MM.1S (cell line): Measurements from ENCODE around the gene ARL3.

Experiments
- DNase-seq: peaks from one replicate; pipeline ENCODE4 v3.0.0-alpha.2; 2015
- H2AFZ ChIP-seq: fragments of 300-600 bp; sonication (generic); 2 replicates; pipeline ENCODE4 v1.6.0; 2016; ENCODE audit warnings: antibody characterized with exemption, low read length
- H3F3A ChIP-seq: fragments of 300-600 bp; sonication (generic); 2 replicates; pipeline ENCODE4 v1.6.1; 2016; ENCODE audit warnings: mild to moderate bottlenecking, antibody characterized with exemption, low read length, moderate library complexity, mixed read lengths; ENCODE audit not compliant: insufficient read depth
- H3K27ac ChIP-seq: fragments of 300-600 bp; sonication (generic); 2 replicates; pipeline ENCODE4 v1.5.1; 2016; ENCODE audit warnings: mild to moderate bottlenecking, low read length
- H3K27me3 ChIP-seq: fragments of 300-600 bp; sonication (generic); replicated peaks from 2 replicates; pipeline ENCODE4 v1.6.0; 2016; ENCODE audit warnings: low read length; ENCODE audit not compliant: insufficient read depth
- H3K36me3 ChIP-seq: fragments of 300-600 bp; sonication (generic); replicated peaks from 2 replicates; pipeline ENCODE4 v1.6.1; 2016; ENCODE audit warnings: mild to moderate bottlenecking, low read length, mixed read lengths; ENCODE audit not compliant: insufficient read depth
- H3K4me1 ChIP-seq: fragments of 300-600 bp; sonication (generic); 2 replicates; pipeline ENCODE4 v1.6.1; 2016; ENCODE audit warnings: low read length, mixed read lengths
- H3K4me2 ChIP-seq: fragments of 300-600 bp; sonication (generic); 2 replicates; pipeline ENCODE4 v1.6.0; 2016; ENCODE audit warnings: low read depth, low read length
- H3K4me3 ChIP-seq: fragments of 300-600 bp; sonication (generic); 2 replicates; pipeline ENCODE4 v1.5.1; 2016; ENCODE audit warnings: low read length, mixed read lengths
- H3K79me2 ChIP-seq: fragments of 300-600 bp; sonication (generic); 2 replicates; pipeline ENCODE4 v1.6.1; 2016; ENCODE audit warnings: mixed run types, low read length, mixed read lengths
- H3K9ac ChIP-seq: fragments of 300-600 bp; sonication (generic); 2 replicates; pipeline ENCODE4 v1.6.1; 2016; ENCODE audit warnings: low read length, mixed read lengths
- H3K9me2 ChIP-seq: fragments of 300-600 bp; sonication (generic); replicated peaks from 2 replicates; pipeline ENCODE4 v1.6.1; 2016; ENCODE audit warnings: mild to moderate bottlenecking, low read length, mixed read lengths; ENCODE audit not compliant: insufficient read depth
- H3K9me3 ChIP-seq: fragments of 300-600 bp; sonication (generic); replicated peaks from 2 replicates; pipeline ENCODE4 v1.6.1; 2016; ENCODE audit warnings: mild to moderate bottlenecking, low read length, mixed read lengths; ENCODE audit not compliant: insufficient read depth
- H4K20me1 ChIP-seq: fragments of 300-600 bp; sonication (generic); 2 replicates; pipeline ENCODE4 v1.6.1; 2016; ENCODE audit warnings: mild to moderate bottlenecking, low read length, moderate library complexity, mixed read lengths; ENCODE audit not compliant: insufficient read depth
- CTCF ChIP-seq: fragments of 300-600 bp; sonication (generic); IDR thresholded peaks from 2 replicates; pipeline ENCODE4 v1.5.1; 2016; ENCODE audit warnings: antibody characterized with exemption, low read length, mixed read lengths
- EZH2 ChIP-seq: fragments of 300-600 bp; sonication (generic); optimal IDR thresholded peaks from 2 replicates; pipeline ENCODE3; 2017; ENCODE audit warnings: low read depth, mild to moderate bottlenecking, antibody characterized with exemption, low read length, mixed read lengths
- EZH2phosphoT487 ChIP-seq: fragments of 300-600 bp; sonication (generic); IDR thresholded peaks from 2 replicates; pipeline ENCODE4 v1.6.1; 2018; ENCODE audit warnings: antibody characterized with exemption, low read length

Gene ARL3

GRCh38 chr10:102757323-102757722 lies 43.1 kb upstream of the ARL3 start:
- no peak overlapping the region for H3K9ac ChIP-seq
- H3K4me1 ChIP-seq = peaks cover 27% of the 10 kb centered on the region
- peaks cover 76% of the 10 kb centered on the region for H3K79me2 ChIP-seq
- H3K36me3 ChIP-seq = no peaks in the 10 kb centered on the region
- no peak overlapping the region for H3K4me2 ChIP-seq
- no peaks in the 10 kb centered on the region for H3K9me2 ChIP-seq
- DNase-seq = no peak
- H2AFZ ChIP-seq = no peak overlapping the region
- no peak overlapping the region for H3K27ac ChIP-seq
- H3K4me3 ChIP-seq = no peak overlapping the region
- H4K20me1 ChIP-seq = no peaks in the 10 kb centered on the region
- no peaks in the 10 kb centered on the region for H3K27me3 ChIP-seq
- no peaks in the 10 kb centered on the region for H3K9me3 ChIP-seq
- TF ChIP-seq EZH2phosphoT487 (no peak), EZH2 (no peak), CTCF (no peak)
- H3F3A ChIP-seq = no peaks in the 10 kb centered on the region

- Histone ChIP-seq H3K4me2 (peak overlapping the region; percentile 15; the same call in 1 of the 2 replicates), H4K20me1 (no peaks in the 10 kb centered on the region), H3K79me2 (peaks cover 70% of the 10 kb centered on the region)
These were observed 39.5 kb upstream of the ARL3 start for GRCh38 chr10:102753718-102754117.

DNA sequence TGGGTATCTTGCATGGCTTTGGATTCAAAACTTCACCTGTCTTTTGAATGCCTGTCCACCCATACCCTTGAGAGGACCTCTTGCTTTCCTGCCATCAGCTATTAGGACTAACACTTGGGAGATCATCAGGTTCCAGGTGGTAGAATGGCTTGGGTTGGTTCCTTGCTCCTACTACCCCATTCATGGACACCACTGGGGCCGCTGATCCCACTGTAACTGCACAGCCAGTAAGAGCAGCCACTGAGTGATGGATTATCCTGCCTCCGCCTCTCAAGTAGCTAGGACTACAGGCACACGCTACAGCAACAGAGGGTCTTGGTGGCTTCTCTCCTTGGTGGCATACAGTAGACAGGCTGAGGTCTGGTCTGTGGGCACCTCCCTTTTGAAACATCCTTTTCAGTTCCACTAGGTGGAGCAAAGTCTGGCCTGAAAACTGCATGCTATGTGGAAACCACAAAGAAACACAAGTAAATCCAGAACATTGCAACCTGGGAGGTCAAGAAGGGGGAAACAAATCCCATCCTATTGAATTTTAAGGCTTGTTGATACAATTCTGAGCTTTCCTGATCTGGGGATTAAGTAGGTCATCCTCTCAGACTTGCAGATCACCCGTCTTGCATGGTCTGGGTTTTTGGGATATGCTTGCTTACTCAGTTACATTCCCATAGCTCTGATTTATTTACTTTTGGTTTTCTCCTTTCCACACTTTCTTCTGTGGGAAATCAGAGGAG lies 38.9 kb upstream of the ARL3 start:
- no peak overlapping the region for H3K27ac ChIP-seq

More at GRCh38 chr10:102753718-102754117, 39.5 kb upstream of the ARL3 start:
- H3K9me3 ChIP-seq = no peaks in the 10 kb centered on the region
- TF ChIP-seq EZH2phosphoT487 = no peak
- no peak for TF ChIP-seq EZH2
- no peak for TF ChIP-seq CTCF
- no peak overlapping the region for H3K4me3 ChIP-seq
- H3F3A ChIP-seq = no peaks in the 10 kb centered on the region
- H3K27me3 ChIP-seq = no peaks in the 10 kb centered on the region
- H3K36me3 ChIP-seq = no peaks in the 10 kb centered on the region
- DNase-seq = no peak
- H3K4me1 ChIP-seq = peaks cover 30% of the 10 kb centered on the region
- no peak overlapping the region for H3K27ac ChIP-seq
- H3K9me2 ChIP-seq = no peaks in the 10 kb centered on the region
- H3K9ac ChIP-seq = peak overlapping the region; percentile 4; the same call in 1 of the 2 replicates
- H2AFZ ChIP-seq = no peak overlapping the region

More for the DNA sequence above, 38.9 kb upstream of the ARL3 start:
- no peaks in the 10 kb centered on the region for H4K20me1 ChIP-seq
- TF ChIP-seq EZH2phosphoT487 (no peak), CTCF (peak; percentile 83)
- H3K4me3 ChIP-seq = no peak overlapping the region
- H3K9me3 ChIP-seq = no peaks in the 10 kb centered on the region
- no peaks in the 10 kb centered on the region for H3K27me3 ChIP-seq
- H3K9ac ChIP-seq = peak overlapping the region; percentile 4; the same call in 1 of the 2 replicates
- peaks cover 26% of the 10 kb centered on the region for H3K4me1 ChIP-seq
- no peaks in the 10 kb centered on the region for H3K9me2 ChIP-seq
- H3K4me2 ChIP-seq = peak overlapping the region; percentile 15; the same call in 1 of the 2 replicates
- H3K79me2 ChIP-seq = peaks cover 72% of the 10 kb centered on the region
- H2AFZ ChIP-seq = no peak overlapping the region
- H3F3A ChIP-seq = no peaks in the 10 kb centered on the region
- H3K36me3 ChIP-seq = no peaks in the 10 kb centered on the region
- DNase-seq = peak; percentile 76
